Measurements from ENCODE around the gene RTKN.
"Not testable (repeated sequence)": the region's sequence is repeated elsewhere in the genome, so short reads cannot be mapped to it uniquely, and the experiment has no call there.

The RTKN gene

DNA sequence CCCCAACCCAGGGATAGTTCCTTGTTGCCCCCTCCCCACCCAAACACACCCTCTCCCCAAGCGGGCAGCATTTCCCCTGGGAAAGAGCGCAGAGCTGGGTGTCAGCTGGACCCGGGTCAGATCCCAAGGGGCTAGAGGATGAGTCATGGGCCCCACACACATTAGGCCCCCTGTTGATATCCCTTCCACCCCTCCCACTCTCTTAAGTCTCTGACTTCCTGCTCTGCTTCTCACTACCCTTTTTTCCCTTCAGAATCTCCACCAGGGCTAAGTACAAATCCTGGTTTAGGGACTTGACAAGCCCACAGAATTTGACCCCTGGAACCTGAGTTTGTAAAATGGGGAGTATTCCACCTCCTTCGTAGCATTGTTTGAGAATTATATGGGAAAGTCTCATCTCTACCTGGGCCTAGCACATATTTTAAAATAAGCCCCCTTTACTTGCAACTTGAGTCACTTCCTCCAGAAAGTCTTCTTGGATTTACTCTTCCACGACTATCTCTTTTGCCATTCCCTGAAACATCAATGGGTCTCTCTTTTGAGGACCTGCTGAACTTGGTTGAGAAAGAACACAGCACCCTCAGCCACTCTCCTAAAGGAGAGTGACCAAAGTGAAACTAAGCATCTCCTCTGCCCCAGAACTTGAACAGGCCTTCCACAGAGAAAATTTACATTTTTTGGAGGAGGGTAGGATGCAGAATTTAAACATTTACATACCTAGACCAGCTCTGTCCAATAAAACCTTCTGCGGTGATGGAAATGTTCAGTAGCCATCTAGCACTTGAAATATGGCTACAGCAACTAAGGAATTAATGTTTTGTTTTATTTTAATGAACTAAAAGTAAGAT is 4.7 kb downstream of the RTKN start:
- no peak for DNase-seq

GRCh38 chr2:74436111-74436805 is 5.5 kb downstream of the RTKN start:
- no peak for DNase-seq

- DNase-seq = no peak
Measured at GRCh38 chr2:74430502-74430901, 11.2 kb downstream of the RTKN start.

DNA sequence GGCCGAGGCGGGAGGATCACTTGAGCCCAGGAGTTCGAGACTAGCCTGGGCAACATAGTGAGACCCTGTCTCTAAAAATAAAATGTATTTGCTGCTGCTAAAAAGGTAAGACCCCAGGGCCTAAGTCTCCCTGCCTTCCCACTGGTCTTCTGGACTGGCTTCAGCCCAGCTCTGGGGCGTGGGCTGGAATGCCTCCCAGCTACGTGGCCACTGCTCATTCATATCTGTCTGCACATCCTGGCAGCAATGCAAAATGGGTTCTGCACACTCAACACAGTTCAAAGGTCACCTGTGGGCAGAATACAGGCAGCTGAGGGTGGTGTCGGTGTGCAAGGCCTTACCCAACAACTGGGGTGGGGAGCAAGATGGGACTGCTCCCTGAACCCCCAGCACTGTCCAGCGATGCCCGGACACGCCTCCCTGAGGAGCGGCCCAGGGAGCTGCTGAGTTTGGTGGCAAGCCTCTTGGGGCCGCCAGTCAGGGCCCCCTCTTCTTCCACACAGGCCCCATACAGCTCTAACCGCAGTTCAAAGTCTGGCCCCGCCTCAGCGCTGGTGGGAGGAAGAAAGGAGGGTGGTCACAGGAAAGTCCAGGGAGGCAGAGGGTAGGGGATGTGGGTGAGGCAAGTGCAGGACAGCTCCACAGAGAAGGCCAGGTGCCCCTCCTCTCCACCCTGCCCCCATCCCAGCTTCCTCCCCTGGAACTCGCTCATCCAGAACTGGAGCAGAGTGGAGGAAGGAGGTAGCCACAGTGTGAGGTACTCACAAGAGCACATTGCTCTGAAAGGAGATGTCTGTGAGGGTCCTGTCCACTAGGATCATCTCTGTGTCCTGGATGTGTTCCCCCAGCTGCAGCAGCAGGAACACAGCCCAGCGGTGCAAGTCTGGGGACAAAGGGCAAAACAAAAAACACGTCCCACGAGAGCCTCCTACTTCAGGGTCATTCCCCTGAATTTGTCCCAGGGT is 12.0 kb downstream of the RTKN start:
- no peak for DNase-seq

DNA sequence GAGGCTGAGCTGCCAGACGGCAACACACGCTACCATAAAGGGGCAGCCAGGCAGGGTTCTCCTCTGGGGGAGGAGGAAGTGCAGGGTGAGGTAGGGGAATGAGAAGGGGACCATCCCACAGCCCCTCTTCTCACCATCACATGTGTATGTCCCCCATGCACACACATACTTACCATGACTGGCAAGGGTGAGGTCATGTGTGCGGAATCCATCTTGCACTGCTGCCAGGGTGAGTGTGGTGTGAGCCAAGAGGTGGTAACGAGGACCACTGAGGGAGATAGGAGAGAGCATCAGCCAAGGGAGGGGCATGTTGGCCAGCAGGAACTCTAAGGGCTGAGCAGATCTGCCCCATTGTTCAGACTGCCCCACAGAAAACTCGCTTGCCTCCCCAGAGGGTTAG is 13.1 kb downstream of the RTKN start:
- no peak for DNase-seq

GRCh38 chr2:74427551-74427950 is 14.2 kb downstream of the RTKN start:
- DNase-seq = no peak

- DNase-seq = no peak
Measured at GRCh38 chr2:74426181-74426758, 15.5 kb downstream of the RTKN start.

DNA sequence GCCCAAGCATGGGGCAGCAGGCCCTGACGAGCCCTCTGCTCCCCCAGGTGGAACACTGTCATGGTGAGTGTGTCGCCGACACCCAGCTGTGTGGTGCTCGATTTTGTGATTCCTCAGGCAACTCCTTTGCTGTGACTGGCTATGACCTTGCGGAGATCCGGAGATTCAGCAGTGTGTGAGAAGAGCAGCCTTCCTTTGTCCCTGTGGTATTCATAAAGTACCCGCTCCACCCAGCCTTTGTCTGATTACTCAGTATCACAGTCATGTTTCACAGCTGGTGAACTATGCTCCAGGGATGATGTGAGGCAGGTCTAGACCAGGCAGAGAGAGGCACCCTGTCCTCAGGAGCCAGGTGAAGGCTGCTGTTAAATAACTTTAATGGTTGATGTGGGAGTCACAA is 16.2 kb downstream of the RTKN start:
- DNase-seq = no peak

- DNase-seq = no peak
Measured at GRCh38 chr2:74424995-74425406, 16.7 kb downstream of the RTKN start.

DNA sequence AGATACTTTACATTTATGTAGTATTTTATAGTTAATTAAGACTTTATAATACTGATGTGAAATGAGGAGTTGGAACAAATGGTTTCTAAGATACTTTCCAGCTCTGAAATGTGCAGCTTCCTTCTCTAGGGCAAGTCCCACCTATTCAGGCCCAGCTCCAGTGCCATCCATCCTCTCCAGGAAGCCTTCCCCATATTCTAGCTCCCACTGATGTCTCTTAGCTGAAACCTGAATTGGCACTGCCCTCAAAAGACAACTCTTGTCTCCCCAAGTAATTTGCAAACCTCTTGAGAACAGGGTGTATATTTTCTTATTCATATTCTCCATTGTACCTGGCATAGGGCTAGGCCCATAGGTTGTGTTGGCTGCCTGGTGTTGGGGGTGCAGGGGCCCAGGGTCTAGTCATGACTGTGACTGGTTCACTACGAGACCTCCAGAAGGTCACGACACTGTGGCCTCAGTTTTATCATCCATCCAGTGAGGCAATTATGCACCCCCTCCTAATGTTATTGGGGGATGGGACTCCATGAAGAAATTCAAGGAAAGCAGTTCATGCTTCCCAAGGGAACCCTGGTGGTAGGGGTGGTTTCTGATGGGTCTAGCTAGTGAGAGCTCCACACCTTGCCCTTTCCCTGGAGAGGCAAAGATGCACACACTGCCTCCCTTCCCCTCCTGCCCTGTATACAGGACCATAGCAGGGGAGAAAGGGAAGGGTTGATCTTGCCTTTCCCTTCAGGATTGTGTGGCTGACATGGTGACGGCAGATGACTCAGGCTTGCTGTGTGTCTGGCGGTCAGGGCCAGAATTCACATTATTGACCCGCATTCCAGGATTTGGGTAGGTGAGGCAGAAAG is 17.4 kb downstream of the RTKN start:
- no peak for DNase-seq

- DNase-seq = no peak
Measured at GRCh38 chr2:74423231-74424095, 18.3 kb downstream of the RTKN start.

DNA sequence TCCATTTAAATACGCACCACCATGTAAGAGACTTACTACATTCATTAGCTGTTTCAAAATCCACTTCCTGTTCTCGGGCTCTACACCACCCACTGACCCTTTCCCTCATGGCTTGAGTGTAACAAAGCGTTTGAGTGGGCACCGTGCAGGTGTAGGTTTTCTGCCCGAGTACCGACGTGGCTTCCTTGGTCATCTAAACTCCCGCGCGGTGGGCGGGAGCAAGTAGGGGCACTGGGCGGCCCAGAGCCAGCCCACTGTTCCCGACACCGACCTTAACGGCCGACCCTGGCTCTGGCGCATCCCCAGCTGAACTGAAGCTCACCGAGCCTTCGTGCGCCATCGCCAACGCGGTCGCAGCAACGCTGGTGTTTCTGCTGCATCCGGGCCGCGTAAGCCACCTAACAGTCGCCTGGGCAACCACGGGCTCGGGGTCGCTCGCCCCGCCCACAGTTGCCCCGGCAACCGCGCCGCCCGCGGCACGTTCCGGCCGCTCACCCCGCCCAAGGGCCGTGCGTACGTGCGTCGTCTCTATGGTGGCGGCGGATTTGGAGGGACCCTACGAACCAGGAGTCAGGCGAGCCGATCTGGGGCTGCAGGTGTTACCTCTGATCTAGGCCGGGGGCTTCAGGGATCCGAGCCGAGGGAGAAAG is 20.4 kb downstream of the RTKN start, which contains the start of the genes C2orf81 and WDR54:
Gene C2orf81, minus strand, starts transcription at position 399 of the 650 bp plus-strand sequence. Its CDS starts 59 bp downstream, at position 340.
Gene WDR54, plus strand, starts transcription at position 510 of the 650 bp plus-strand sequence. CDS start 424 bp downstream, outside the sequence.
- DNase-seq = peak; percentile 94

GRCh38 chr2:74420443-74421103 is 21.2 kb downstream of the RTKN start:
- DNase-seq = not testable (repeated sequence)

DNA sequence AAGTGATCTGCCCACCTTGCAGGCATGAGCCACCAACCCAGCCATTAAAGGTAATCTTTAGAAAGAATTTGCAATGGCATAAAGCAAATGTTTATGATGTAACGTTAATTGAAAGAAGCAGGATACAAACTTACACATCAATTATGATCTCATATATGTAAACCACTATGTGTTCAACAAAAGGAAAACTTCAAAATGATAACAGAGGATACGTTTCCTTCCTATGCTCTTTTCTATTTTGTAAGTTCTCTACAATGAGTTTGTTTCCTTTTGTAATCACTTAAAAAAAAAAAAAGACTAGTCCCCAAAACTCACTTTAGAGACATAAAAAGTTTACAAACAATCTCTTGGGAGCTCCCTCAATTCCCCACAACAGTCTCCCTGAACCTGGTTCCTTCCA is 21.7 kb downstream of the RTKN start:
- DNase-seq = no peak

DNA sequence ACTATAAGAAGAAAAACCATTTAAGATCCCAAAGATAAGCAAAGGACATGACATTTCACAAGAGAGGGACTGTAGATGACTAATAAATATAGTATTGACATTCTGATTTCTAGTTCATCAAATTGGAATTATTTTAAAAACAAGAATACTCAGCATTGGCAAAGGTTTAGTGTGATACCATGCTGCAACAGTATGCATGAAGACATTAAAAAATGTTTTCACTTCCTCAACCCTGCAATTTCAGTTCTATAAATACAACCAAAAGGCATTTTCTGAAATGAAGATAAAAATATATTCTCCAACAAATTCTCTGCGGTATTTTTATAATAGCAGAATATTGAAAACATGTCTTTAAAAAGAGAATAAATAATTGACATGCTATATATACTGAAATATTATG is 22.4 kb downstream of the RTKN start:
- DNase-seq = no peak

DNA sequence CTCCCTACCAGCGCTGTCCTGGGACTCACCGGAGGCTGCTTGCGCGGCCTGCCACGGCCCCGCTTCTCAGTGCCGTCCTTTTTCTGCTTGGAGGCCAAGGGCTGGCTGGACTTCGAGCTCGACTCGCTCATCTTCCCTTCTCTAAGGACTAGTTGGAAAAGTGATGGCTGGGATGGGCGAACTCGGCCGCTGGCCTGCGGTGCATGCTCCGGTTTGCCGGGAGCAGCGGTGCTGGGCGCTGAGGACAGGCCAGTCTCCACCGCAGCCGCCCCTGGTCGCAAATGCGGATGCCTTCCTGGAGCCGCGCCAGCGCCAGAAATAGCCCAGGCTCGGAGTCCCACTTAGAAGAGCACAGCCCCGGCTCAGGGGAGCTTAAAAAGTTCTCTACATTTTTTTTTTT is 23.4 kb downstream of the RTKN start:
- DNase-seq = no peak

DNA sequence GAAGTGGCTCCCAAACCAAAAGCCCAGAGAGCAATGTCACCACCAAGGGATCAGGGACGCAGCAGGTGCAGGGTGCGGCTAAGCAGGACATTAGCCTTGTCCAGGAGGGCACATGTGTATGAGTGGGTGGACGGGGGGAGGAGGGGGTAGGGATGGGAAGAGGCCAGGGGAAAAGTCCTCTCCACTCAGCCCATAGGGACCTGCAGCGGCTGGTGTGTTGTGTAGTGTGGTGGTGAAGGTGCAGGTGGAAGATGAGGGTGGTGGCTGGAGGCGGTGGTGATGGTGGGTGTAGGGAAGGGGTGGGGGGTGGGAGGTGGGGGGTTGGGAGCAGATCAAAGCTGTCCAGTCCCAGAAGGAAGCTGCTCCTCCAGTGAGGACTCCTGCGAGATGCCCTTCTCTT is 24.0 kb downstream of the RTKN start:
- DNase-seq = no peak

- no peak for DNase-seq
Measured at GRCh38 chr2:74417197-74417596, 24.5 kb downstream of the RTKN start.

DNA sequence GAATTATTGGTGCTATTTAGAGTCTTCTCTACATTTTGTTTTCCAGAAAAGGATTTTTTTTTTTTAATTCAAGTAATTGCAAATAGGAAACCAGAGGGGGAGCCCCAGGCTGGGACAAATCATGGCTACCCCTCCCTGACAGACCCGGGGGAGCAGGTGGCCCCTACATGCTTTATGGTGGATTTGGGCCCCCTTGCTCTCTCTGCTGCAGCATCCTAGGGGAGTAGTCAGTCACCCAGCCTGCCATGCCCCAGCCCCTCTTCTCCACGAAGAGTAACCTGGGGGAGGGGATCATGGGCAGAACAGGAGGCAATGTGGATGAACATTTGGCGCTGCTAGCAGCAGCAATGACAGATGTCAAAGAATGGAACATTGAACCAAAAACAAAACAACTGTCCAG is 25.0 kb downstream of the RTKN start:
- no peak for DNase-seq
